ENCODE data around the gene PIK3C2B. TPM values are rescaled to one million over a fixed set of nuclear protein-coding genes. Genes with fewer than 3 reads are reported as not detected.
"Not testable (repeated sequence)": the region's sequence is repeated elsewhere in the genome, so short reads cannot be mapped to it uniquely, and the experiment has no call there.

The PIK3C2B gene
- total RNA-seq (2014; rRNA removed; shearing (Covaris generic)), result 0.54 and 0.91 TPM in 2 replicates

GRCh38 chr1:204494281-204495077, at the start of gene PIK3C2B:
PIK3C2B (minus strand) TSS chr1:204494805; CDS start chr1:204469802, 25,003 bp downstream.
- DNase-seq (ENCODE audit: low read depth), result peak; percentile 86

- DNase-seq (ENCODE audit: low read depth), result peak; percentile 12
Observed at GRCh38 chr1:204544321-204544720, 49.7 kb upstream of the PIK3C2B start.

DNA sequence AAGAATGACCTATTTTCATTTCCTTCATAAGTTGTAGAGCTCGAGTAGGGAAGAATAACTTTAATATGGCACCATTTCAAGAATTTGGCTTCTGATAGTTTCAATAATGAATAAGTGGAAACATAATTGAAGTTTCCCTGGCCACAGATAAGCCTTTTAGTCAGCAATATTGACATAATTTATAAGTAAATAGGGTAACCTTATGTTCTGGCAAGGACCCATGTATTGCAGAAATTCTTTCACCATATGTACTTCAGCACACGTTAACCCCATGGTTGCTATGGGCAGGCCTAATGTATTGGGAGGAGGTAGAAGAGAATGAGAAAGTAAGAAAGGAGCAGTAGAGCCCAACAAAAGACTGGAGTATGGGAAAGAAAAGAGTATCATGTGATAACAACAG, 47.0 kb upstream of the PIK3C2B start:
- DNase-seq (ENCODE audit: low read depth), result no peak

DNA sequence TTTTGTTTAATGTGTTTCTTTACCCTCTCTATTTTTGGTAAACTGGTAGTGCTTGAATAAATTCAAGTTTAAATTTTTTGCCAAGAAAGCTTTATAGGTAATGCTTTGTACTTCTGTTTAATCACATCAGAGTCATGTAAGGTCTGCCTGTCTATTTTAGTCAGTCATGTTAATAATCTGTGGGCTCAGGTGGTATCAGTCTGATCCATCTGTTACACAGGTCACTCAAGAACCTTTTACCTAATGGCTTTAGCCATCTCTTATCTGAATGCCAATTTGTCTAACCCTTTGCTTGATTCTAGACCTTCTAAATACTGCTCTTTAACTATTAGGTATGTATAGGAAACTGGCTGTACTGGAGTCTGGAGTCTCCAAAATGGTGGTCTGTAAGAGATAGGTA, 38.2 kb upstream of the PIK3C2B start:
- no peak for DNase-seq (ENCODE audit: low read depth)

DNA sequence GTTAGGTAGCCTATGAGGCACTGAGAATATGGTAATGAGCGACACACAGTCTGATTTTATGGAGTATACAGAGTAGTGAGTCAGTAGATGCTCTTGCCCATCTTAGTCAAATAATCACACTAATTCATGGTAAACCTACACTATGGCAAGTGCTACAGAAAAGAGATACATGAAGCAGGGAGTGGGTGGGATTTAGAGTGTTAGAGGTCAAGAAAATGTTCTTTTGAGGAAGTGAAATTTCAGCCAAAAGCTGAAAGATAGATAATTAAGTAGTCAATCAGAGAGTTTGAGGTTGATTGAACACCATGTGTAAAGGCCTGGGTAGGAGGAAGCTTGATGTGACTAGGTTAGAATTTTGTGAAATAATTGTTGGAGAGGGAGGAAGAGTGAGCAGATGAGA, 36.3 kb upstream of the PIK3C2B start:
- no peak for DNase-seq (ENCODE audit: low read depth)

GRCh38 chr1:204529371-204529895, 34.8 kb upstream of the PIK3C2B start:
- DNase-seq (ENCODE audit: low read depth), result no peak

DNA sequence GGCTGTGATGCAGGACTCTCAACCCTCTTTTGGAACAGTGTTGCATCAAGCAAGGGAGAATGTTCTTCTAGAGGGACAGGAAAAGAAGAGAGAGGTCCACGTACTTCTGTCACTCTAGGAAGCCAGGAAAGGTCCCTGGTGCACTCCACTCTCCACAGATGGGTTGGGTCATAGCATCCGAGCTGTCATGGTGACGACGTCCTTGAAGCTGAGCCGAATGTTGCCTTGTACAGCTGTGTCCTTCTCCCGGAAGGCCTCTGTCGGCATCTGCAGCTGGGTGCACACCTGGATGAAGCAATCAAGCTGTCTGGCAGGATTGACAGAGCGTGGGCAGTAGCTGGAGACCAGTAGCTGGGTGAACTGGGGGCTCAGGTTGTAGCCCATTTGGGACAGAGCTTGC, 34.1 kb upstream of the PIK3C2B start:
- no peak for DNase-seq (ENCODE audit: low read depth)

- no peak for DNase-seq (ENCODE audit: low read depth)
Observed at GRCh38 chr1:204528241-204528640, 33.6 kb upstream of the PIK3C2B start.

DNA sequence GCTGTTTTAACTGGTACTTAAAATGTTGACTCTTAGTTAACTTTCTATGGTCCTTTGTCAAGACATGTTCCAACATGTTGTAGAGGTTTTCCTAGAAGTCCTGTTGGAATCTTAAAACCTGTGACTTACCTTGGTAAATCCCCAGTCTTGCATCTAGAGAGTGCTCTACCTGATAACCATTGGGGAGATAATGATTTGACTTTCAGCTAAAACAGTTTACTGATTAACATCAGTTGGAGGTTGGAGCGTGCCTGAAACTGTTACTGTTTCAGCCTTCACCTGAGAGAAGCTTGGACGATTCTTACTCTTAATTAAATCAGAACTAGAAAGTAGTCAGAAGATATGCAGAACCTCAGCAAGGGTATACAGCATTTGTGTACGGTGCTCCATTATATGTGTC, 30.4 kb upstream of the PIK3C2B start:
- no peak for DNase-seq (ENCODE audit: low read depth)

- peak; percentile 45 for DNase-seq (ENCODE audit: low read depth)
Observed at GRCh38 chr1:204523605-204524215, 29.1 kb upstream of the PIK3C2B start.

- not testable (repeated sequence) for DNase-seq (ENCODE audit: low read depth)
Observed at GRCh38 chr1:204521941-204522521, 27.4 kb upstream of the PIK3C2B start.

- peak; percentile 45 for DNase-seq (ENCODE audit: low read depth)
Observed at GRCh38 chr1:204520834-204521709, 26.5 kb upstream of the PIK3C2B start.

GRCh38 chr1:204517382-204517781, 22.8 kb upstream of the PIK3C2B start:
- DNase-seq (ENCODE audit: low read depth), result not testable (repeated sequence)

- DNase-seq (ENCODE audit: low read depth), result peak; percentile 97
Observed at GRCh38 chr1:204516180-204516879, 21.7 kb upstream of the PIK3C2B start, which contains the start of gene MDM4. MDM4 (plus strand) TSS chr1:204516406; CDS start chr1:204525519, 9,113 bp downstream.

DNA sequence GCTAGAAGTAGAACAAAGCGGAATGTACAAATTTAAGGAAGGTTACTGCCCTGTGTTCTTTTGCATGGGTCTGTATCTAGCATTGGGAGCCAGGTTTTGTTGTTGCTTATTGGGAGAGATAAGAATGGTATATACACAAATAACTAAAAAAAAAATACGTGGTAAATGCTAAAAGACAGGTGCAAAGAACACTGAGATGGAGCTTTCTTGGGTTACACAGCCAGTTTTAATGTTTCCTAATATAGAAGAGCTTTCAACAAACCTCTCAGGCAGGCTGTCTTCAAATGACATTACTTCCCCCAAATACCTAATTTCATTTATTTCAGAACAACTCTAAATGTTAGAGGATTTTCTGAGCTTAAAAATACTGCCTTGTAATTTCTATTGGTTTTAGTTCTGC, 20.2 kb upstream of the PIK3C2B start:
- no peak for DNase-seq (ENCODE audit: low read depth)

- no peak for DNase-seq (ENCODE audit: low read depth)
Observed at GRCh38 chr1:204513117-204513716, 18.6 kb upstream of the PIK3C2B start.

GRCh38 chr1:204511366-204511765, 16.8 kb upstream of the PIK3C2B start:
- no peak for DNase-seq (ENCODE audit: low read depth)

- DNase-seq (ENCODE audit: low read depth), result no peak
Observed at GRCh38 chr1:204509186-204509635, 14.6 kb upstream of the PIK3C2B start.

DNA sequence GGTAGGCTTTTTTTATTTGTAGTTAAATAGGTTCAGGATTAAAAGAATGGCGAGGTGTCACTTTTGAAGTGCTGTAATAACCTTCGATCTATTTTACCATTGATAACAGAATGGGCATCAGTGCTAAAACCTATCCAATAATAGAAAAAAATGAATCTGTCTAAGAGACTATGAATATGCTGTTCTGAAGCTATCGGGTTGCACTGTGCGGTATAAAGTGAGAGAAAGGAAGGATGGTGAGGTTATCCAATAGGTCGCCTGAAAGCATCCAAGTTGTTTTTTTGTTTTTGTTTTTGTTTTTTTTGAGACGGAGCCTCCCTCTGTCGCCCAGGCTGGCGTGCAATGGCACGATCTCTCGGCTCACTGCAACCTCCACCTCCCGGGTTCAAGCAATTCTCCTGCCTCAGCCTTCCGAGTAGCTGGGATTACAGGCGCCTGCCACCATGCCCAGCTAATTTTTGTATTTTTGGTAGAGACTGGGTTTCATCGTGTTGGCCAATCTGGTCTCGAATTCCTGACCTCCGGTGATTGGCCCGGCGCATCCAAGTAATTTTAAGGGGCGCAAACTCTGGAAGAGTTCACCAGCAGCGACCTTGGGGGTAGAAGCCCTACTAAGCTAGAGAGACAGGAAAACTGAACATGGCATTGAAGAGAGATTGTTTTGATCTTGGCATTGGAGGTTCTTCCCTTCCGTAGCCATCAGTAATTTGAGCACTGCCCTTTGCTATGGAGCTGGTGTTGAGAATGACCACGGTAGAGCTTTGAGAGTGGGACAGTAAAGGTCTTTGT, 12.9 kb upstream of the PIK3C2B start:
- DNase-seq (ENCODE audit: low read depth), result peak; percentile 59

- peak; percentile 79 for DNase-seq (ENCODE audit: low read depth)
Observed at GRCh38 chr1:204506969-204507316, 12.3 kb upstream of the PIK3C2B start.

All from Daoy (cell line).